ENCODE data around the gene C3orf49.
A peak's percentile ranks its signal among the peaks of the same experiment; 100 is the strongest.

C3orf49 gene

GRCh38 chr3:63819151-63819398, at the start of gene C3orf49:
C3orf49 (plus strand) TSS chr3:63819299; CDS start chr3:63819472, 173 bp downstream.
- DNase-seq: no peak

GRCh38 chr3:63774781-63775180, 44.3 kb upstream of the C3orf49 start:
- DNase-seq: no peak

- DNase-seq: no peak
Measured at GRCh38 chr3:63779227-63779626, 39.9 kb upstream of the C3orf49 start.

- peak; percentile 11 for DNase-seq
Measured at GRCh38 chr3:63791974-63792373, 27.1 kb upstream of the C3orf49 start.

GRCh38 chr3:63795438-63795837, 23.7 kb upstream of the C3orf49 start:
- no peak for DNase-seq

- DNase-seq: no peak
Measured at GRCh38 chr3:63798544-63798943, 20.6 kb upstream of the C3orf49 start.

GRCh38 chr3:63798949-63799348, 20.1 kb upstream of the C3orf49 start:
- DNase-seq: no peak

GRCh38 chr3:63800097-63800496, 19.0 kb upstream of the C3orf49 start:
- DNase-seq: no peak

GRCh38 chr3:63803911-63804310, 15.2 kb upstream of the C3orf49 start:
- no peak for DNase-seq

- DNase-seq: no peak
Measured at GRCh38 chr3:63807961-63808565, 11.0 kb upstream of the C3orf49 start.

- no peak for DNase-seq
Measured at GRCh38 chr3:63808633-63809032, 10.5 kb upstream of the C3orf49 start.

GRCh38 chr3:63809607-63810006, 9.5 kb upstream of the C3orf49 start:
- DNase-seq: no peak

GRCh38 chr3:63814237-63814636, 4.9 kb upstream of the C3orf49 start:
- DNase-seq: no peak

- DNase-seq: no peak
Measured at GRCh38 chr3:63817225-63817624, 1.9 kb upstream of the C3orf49 start.

- peak; percentile 74 for DNase-seq
Measured at GRCh38 chr3:63818282-63819150, 583 bp upstream of the C3orf49 start.

GRCh38 chr3:63824309-63824708, 5.2 kb downstream of the C3orf49 start:
- DNase-seq: no peak

- DNase-seq: no peak
Measured at GRCh38 chr3:63830526-63830925, 11.4 kb downstream of the C3orf49 start.

GRCh38 chr3:63832395-63832794, 13.3 kb downstream of the C3orf49 start:
- DNase-seq: no peak

- DNase-seq: no peak
Measured at GRCh38 chr3:63841704-63842103, 22.6 kb downstream of the C3orf49 start.

- DNase-seq: no peak
Measured at GRCh38 chr3:63842127-63842526, 23.0 kb downstream of the C3orf49 start.

- no peak for DNase-seq
Measured at GRCh38 chr3:63845215-63845614, 26.1 kb downstream of the C3orf49 start.

- DNase-seq: no peak
Measured at GRCh38 chr3:63847718-63848450, 28.8 kb downstream of the C3orf49 start.

GRCh38 chr3:63849175-63849574, 30.1 kb downstream of the C3orf49 start:
- DNase-seq: no peak

GRCh38 chr3:63851287-63851686, 32.2 kb downstream of the C3orf49 start:
- no peak for DNase-seq
